ENCODE results near the gene PNPLA7.
"Not testable (repeated sequence)": the region's sequence is repeated elsewhere in the genome, so short reads cannot be mapped to it uniquely, and the experiment has no call there.

Gene PNPLA7

GRCh38 chr9:137511758-137512463 lies 38.3 kb downstream of the PNPLA7 start:
- no peak for DNase-seq

- not testable (repeated sequence) for DNase-seq
Observed at GRCh38 chr9:137511126-137511525, 39.1 kb downstream of the PNPLA7 start.

- DNase-seq = no peak
Observed at GRCh38 chr9:137509198-137509597, 41.0 kb downstream of the PNPLA7 start.

- no peak for DNase-seq
Observed at GRCh38 chr9:137506702-137507171, 43.5 kb downstream of the PNPLA7 start.

GRCh38 chr9:137506274-137506673 lies 43.9 kb downstream of the PNPLA7 start:
- DNase-seq = no peak

- no peak for DNase-seq
Observed at GRCh38 chr9:137505421-137506140, 44.6 kb downstream of the PNPLA7 start.

GRCh38 chr9:137504432-137504777 lies 45.8 kb downstream of the PNPLA7 start:
- DNase-seq = no peak

- no peak for DNase-seq
Observed at GRCh38 chr9:137502008-137502911, 47.9 kb downstream of the PNPLA7 start.

GRCh38 chr9:137501457-137501856 lies 48.7 kb downstream of the PNPLA7 start:
- no peak for DNase-seq

GRCh38 chr9:137500666-137501397 lies 49.4 kb downstream of the PNPLA7 start:
- no peak for DNase-seq

- DNase-seq = no peak
Observed at GRCh38 chr9:137499858-137500661, 50.1 kb downstream of the PNPLA7 start.

GRCh38 chr9:137499416-137499815 lies 50.8 kb downstream of the PNPLA7 start:
- DNase-seq = no peak

- no peak for DNase-seq
Observed at GRCh38 chr9:137498720-137499150, 51.5 kb downstream of the PNPLA7 start.

GRCh38 chr9:137497921-137498719 lies 52.1 kb downstream of the PNPLA7 start:
- DNase-seq = no peak

- DNase-seq = no peak
Observed at GRCh38 chr9:137496601-137497375, 53.4 kb downstream of the PNPLA7 start.

GRCh38 chr9:137494550-137495351 lies 55.5 kb downstream of the PNPLA7 start:
- no peak for DNase-seq

GRCh38 chr9:137494104-137494544 lies 56.1 kb downstream of the PNPLA7 start:
- no peak for DNase-seq

GRCh38 chr9:137493364-137494103 lies 56.7 kb downstream of the PNPLA7 start:
- no peak for DNase-seq
